ENCODE results near the gene PAQR4.
"Not testable (repeated sequence)": the region's sequence is repeated elsewhere in the genome, so short reads cannot be mapped to it uniquely, and the experiment has no call there.

Gene PAQR4

DNA sequence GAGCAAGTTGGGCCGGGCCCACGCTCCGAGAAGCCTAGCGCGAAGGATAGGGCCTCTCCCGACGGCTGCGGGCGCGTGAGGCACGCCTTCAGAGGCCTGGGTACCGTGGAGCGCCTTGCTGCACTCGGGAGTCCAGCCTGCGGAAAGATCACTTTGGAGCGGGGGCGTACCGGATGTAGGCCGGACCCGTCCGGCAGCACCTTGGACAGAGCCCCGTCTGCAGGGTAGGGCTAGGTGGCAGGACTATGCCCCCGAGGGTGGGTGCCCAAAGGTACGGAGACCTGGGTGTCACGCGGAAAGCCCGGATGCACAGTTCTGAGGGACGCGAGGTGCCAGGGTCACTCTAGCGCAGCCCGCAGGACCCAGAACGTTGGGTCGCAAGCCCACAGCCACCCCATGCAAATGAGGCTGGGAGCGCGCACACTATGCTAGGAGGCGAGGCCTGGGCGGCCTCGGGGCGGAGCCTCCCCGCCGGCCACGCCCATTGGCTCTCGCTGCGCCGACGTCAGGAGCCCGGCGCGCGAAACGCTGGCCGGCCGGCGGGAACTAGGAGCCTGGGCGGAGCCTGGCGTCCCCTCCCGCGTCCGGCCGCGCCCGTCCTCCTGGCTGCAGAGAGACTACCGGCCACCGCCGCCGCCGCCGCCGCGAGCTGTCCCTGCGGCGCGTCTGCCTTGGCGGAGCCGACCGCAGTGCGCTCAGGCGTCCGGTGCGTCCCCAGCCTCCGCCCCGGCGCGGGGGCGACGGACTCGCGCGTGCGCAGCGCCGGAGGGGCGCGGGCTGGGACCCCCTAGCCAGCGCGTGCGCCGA, at the start of gene PAQR4:
Gene PAQR4, plus strand, starts transcription at position 611 of the 807 bp plus-strand sequence. CDS start 327 bp downstream, outside the sequence.
- DNase-seq = peak; percentile 83 to 87

GRCh38 chr16:2919511-2920255, 49.5 kb upstream of the PAQR4 start:
- DNase-seq = peak; percentile 35 to 38

GRCh38 chr16:2923481-2923880, 45.7 kb upstream of the PAQR4 start:
- no peak for DNase-seq

GRCh38 chr16:2924901-2925755, 44.0 kb upstream of the PAQR4 start:
- no peak for DNase-seq

DNA sequence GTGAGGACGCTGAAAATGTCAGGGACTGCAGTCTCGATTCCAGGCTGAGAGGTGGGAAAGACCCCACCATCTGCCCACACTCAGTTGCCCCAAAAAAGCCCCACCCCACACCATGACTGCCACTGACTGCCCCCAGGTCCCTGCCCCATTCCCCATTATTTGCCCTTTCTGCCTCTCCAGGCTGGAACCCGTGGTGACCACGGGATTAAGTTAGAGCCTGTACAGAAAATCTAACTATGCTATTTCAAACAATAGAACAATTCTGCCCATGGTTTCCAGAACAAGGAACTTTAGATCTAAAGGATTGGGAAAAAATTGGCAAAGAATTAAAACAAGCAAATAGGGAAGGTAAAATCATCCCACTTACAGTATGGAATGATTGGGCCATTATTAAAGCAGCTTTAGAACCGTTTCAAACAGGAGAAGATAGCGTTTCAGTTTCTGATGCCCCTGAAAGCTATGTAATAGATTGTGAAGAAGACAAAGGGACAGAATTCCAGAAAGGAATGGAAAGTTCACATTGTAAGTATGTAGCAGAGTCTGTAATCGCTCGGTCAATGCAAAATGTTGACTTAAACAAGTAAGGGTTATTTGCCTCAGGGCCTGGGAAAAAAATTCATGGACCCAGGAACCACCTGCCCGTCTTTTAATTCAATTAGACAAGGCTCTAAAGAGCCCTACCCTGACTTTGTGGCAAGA, 43.0 kb upstream of the PAQR4 start:
- no peak for DNase-seq

GRCh38 chr16:2926650-2926999, 42.5 kb upstream of the PAQR4 start:
- DNase-seq = no peak

GRCh38 chr16:2927010-2927646, 42.0 kb upstream of the PAQR4 start:
- DNase-seq = peak; percentile 66 to 81

DNA sequence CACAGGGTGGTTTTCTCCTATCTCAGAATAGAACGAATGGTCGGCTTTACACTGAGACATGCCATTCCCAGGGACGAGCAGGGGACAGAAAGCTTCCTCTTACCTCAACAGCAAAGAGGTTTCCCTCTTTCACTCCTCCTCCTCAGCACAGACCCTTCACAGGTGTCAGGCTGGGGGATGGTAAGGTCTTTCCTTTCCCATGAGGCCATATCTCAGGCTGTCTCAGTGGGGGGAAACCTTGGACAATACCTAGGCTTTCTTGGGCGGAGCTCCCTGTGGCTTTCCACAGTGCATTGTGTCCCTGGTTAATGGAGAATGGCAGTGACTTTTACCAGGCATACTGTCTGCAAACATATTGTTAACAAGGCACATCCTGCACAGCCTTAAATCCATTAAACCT, 41.0 kb upstream of the PAQR4 start:
- DNase-seq = not testable (repeated sequence)

GRCh38 chr16:2928796-2929195, 40.4 kb upstream of the PAQR4 start:
- no peak for DNase-seq

DNA sequence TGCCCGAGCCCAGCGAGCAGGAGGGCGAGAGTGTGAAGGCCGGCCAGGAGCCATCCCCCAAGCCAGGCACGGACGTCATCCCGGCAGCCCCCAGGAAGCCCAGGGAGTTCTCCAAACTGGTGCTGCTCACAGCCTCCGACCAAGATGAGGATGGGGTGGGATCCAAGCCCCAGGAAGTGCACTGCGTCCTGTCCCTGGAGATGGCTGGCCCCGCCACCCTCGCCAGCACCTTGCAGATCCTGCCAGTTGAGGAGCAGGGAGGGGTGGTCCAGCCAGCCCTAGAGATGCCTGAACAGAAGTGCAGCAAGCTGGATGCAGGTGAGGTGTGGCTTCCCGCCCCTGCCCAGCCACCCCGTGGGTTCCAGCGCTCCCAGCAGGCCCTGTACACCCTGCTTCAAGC, 39.5 kb upstream of the PAQR4 start:
- DNase-seq = no peak

DNA sequence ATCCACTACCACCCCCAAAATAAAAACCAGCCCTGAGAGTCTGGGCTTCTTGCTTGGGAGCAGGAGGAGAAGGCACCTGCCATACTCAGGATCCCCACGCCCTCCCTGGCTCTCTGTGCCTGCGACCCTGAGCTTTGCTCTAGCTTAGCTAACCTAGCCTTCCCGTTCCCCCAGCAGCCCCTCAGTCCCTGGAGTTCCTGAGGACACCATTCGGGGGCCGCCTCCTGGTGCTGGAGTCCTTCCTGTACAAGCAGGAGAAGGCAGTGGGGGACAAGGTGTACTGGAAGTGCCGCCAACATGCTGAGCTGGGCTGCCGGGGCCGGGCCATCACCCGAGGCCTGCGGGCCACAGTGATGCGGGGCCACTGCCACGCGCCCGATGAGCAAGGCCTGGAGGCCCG, 38.9 kb upstream of the PAQR4 start:
- no peak for DNase-seq

GRCh38 chr16:2931231-2931914, 37.8 kb upstream of the PAQR4 start:
- not testable (repeated sequence) for DNase-seq

- no peak for DNase-seq
These were observed 36.0 kb upstream of the PAQR4 start for GRCh38 chr16:2933136-2933535.

DNA sequence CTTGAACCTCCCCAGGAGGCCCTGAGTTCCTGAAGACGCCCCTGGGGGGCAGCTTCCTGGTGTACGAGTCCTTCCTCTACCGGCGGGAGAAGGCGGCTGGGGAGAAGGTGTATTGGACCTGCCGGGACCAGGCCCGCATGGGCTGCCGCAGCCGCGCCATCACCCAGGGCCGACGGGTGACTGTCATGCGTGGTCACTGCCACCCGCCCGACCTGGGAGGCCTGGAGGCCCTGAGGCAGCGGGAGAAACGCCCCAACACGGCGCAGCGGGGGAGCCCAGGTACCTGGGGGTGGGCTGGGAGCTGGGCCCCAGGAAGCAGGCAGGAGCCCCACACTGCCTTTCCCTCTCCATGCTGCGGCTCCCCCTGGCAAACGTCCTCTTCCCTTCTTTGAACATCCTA, 35.4 kb upstream of the PAQR4 start:
- no peak for DNase-seq

- no peak for DNase-seq
These were observed 34.7 kb upstream of the PAQR4 start for GRCh38 chr16:2934450-2934849.

GRCh38 chr16:2936436-2937011, 32.6 kb upstream of the PAQR4 start:
- DNase-seq = no peak

DNA sequence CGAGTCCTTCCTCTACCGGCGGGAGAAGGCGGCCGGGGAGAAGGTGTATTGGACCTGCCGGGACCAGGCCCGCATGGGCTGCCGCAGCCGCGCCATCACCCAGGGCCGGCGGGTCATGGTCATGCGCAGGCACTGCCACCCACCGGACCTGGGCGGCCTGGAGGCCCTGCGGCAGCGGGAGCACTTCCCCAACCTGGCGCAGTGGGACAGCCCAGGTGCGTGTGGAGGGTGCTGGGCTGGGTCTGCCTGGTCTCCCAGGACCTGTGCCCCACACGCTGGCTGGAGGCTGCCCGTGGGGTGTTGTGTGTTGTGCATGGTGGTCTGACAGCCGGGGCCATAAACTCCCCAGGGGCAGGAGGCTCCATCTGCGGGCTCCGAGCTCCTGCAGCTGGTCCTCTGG, 32.0 kb upstream of the PAQR4 start:
- no peak for DNase-seq

- no peak for DNase-seq
These were observed 30.9 kb upstream of the PAQR4 start for GRCh38 chr16:2938206-2938605.

DNA sequence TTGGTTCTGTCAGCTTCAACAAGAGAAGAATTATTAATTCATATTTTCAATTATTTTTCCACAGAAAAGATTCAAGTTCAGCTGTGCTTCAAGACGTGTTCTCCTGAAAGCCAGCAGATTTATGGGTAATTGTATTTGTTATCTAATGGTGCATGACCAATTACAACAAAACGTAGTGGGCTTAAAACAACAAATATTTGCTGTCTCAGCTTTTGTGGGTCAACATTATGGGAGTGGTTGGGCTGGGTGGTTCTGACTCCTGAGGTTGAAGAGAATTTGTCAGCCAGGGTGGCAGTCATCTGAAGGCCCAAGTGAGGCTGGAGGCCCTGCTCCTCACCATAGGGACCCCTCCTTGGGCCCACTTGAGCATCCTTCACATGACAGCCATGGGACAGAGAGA, 29.2 kb upstream of the PAQR4 start:
- DNase-seq = no peak

DNA sequence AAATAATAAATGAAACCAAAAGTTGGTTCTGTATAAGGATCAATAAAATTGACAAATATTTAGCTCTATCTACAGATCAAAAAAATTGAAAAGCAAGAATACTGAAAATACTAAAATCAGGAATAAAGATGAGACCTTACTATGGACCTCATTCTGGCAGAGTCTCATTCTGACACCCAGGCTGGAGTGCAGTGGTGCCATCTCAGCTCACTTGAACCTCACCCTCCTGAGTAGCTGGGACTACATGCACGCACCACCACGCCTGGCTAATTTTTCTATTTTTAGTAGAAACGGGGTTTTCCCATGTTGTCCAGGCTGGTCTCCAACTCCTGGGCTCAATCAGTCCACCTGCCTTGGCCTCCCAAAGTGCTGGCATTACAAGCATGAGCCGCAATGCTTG, 27.1 kb upstream of the PAQR4 start:
- DNase-seq = no peak

GRCh38 chr16:2943716-2944115, 25.4 kb upstream of the PAQR4 start:
- not testable (repeated sequence) for DNase-seq
